H9 (cell line): Measurements from ENCODE around the gene PRKCA. TPM values are rescaled to one million over a fixed set of nuclear protein-coding genes. Genes with fewer than 3 reads are reported as not detected.

Experiments
- DNase-seq: peaks from one replicate; pipeline ENCODE4 v3.0.0-alpha.2; 2017
- H2AFZ ChIP-seq: one replicate; pipeline ENCODE4 v1.6.1; 2013; ENCODE audit warnings: mild to moderate bottlenecking, low read length, control low read depth, moderate library complexity
- H2AK5ac ChIP-seq: 2 replicates; pipeline ENCODE4 v1.6.1; 2013; ENCODE audit warnings: low read length, control low read depth, mixed read lengths; ENCODE audit not compliant: insufficient read length
- H2BK120ac ChIP-seq: one replicate; pipeline ENCODE4 v1.6.1; 2013; ENCODE audit warnings: low read depth, mild to moderate bottlenecking, low read length, control low read depth, inconsistent platforms; ENCODE audit not compliant: poor library complexity, severe bottlenecking
- H2BK12ac ChIP-seq: 2 replicates; pipeline ENCODE4 v1.6.1; 2013; ENCODE audit warnings: low read length, control low read depth, mixed read lengths, low read depth; ENCODE audit not compliant: insufficient read length
- H2BK15ac ChIP-seq: 2 replicates; pipeline ENCODE4 v1.6.1; 2013; ENCODE audit warnings: low read depth, low read length, control low read depth
- H2BK20ac ChIP-seq: one replicate; pipeline ENCODE4 v1.6.1; 2013; ENCODE audit warnings: low read depth, mild to moderate bottlenecking, low read length, control low read depth, inconsistent platforms; ENCODE audit not compliant: poor library complexity, severe bottlenecking
- H2BK5ac ChIP-seq: 2 replicates; pipeline ENCODE4 v1.6.1; 2013; ENCODE audit warnings: low read length, control low read depth, mixed read lengths; ENCODE audit not compliant: insufficient read length
- H3K14ac ChIP-seq: 2 replicates; pipeline ENCODE4 v1.6.1; 2013; ENCODE audit warnings: low read length, control low read depth; ENCODE audit not compliant: insufficient read depth
- H3K18ac ChIP-seq: 2 replicates; pipeline ENCODE4 v1.6.1; 2013; ENCODE audit warnings: low read depth, mild to moderate bottlenecking, mixed read lengths, low read length, control low read depth; ENCODE audit not compliant: insufficient read length
- H3K23ac ChIP-seq: 2 replicates; pipeline ENCODE4 v1.6.1; 2013; ENCODE audit warnings: low read length, control low read depth, mixed read lengths, low read depth; ENCODE audit not compliant: insufficient read length
- H3K23me2 ChIP-seq: 2 replicates; pipeline ENCODE4 v1.6.1; 2013; ENCODE audit warnings: low read depth, mild to moderate bottlenecking, mixed read lengths, low read length, control low read depth; ENCODE audit not compliant: insufficient read length, poor library complexity, severe bottlenecking
- H3K27ac ChIP-seq: 2 replicates; pipeline ENCODE4 v1.5.1; 2013; ENCODE audit warnings: low read length, control low read depth, mixed read lengths, low read depth; ENCODE audit not compliant: insufficient read length
- H3K27me3 ChIP-seq: 2 replicates; pipeline ENCODE4 v1.6.1; 2013; ENCODE audit warnings: low read length, control low read depth, inconsistent platforms; ENCODE audit not compliant: insufficient read depth
- H3K4ac ChIP-seq: 2 replicates; pipeline ENCODE4 v1.6.1; 2013; ENCODE audit warnings: low read depth, mild to moderate bottlenecking, control low read depth, inconsistent platforms, low read length, moderate library complexity
- H3K4me1 ChIP-seq: 2 replicates; pipeline ENCODE4 v1.6.1; 2013; ENCODE audit warnings: low read length, control low read depth, inconsistent platforms; ENCODE audit not compliant: insufficient read depth
- H3K4me2 ChIP-seq: 2 replicates; pipeline ENCODE4 v1.6.1; 2013; ENCODE audit warnings: low read length, control low read depth, mixed read lengths; ENCODE audit not compliant: insufficient read length, insufficient read depth
- H3K56ac ChIP-seq: 2 replicates; pipeline ENCODE4 v1.6.1; 2013; ENCODE audit warnings: low read depth, mild to moderate bottlenecking, mixed read lengths, low read length, control low read depth; ENCODE audit not compliant: insufficient read length
- H3K79me1 ChIP-seq: 2 replicates; pipeline ENCODE4 v1.6.1; 2013; ENCODE audit warnings: low read depth, mild to moderate bottlenecking, moderate library complexity, low read length, control low read depth, inconsistent platforms; ENCODE audit not compliant: insufficient read depth, poor library complexity, severe bottlenecking
- H3K79me2 ChIP-seq: 2 replicates; pipeline ENCODE4 v1.6.1; 2013; ENCODE audit warnings: low read length, control low read depth, inconsistent platforms; ENCODE audit not compliant: insufficient read depth
- H3K9ac ChIP-seq: 2 replicates; pipeline ENCODE4 v1.6.1; 2013; ENCODE audit warnings: low read length, control low read depth, mixed read lengths; ENCODE audit not compliant: insufficient read length; ENCODE audit errors: extremely low read depth
- H3K9me3 ChIP-seq: one replicate; pipeline ENCODE4 v1.6.1; 2013; ENCODE audit warnings: low read depth, low read length, inconsistent platforms; ENCODE audit not compliant: control insufficient read depth
- H3T11ph ChIP-seq: one replicate; pipeline ENCODE4 v1.6.1; 2013; ENCODE audit warnings: mild to moderate bottlenecking, low read length, control low read depth, inconsistent platforms
- H4K20me1 ChIP-seq: one replicate; pipeline ENCODE4 v1.6.1; 2013; ENCODE audit not compliant: control insufficient read depth, insufficient read length, insufficient read depth
- H4K5ac ChIP-seq: 2 replicates; pipeline ENCODE4 v1.6.1; 2013; ENCODE audit warnings: low read depth, mild to moderate bottlenecking, mixed read lengths, low read length, control low read depth; ENCODE audit not compliant: insufficient read length
- H4K8ac ChIP-seq: replicated peaks from 2 replicates; pipeline ENCODE4 v1.6.1; 2013; ENCODE audit warnings: low read length, control low read depth, mixed read lengths, low read depth; ENCODE audit not compliant: insufficient read length
- H4K91ac ChIP-seq: 2 replicates; pipeline ENCODE4 v1.6.1; 2013; ENCODE audit warnings: low read depth, mild to moderate bottlenecking, moderate library complexity, mixed read lengths, low read length, control low read depth; ENCODE audit not compliant: insufficient read length
- H3K27ac Mint-ChIP-seq, 3 experiments: 2 replicates in 2 of 3; 3 replicates in 1 of 3; pipeline ENCODE4 v1.8.0; 2020 to 2021; ENCODE audit warnings: mixed read lengths in 3 of 3, mild to moderate bottlenecking in 1 of 3, moderate library complexity in 1 of 3
- H3K27me3 Mint-ChIP-seq: 2 replicates; pipeline ENCODE4 v1.8.0; 2021; ENCODE audit warnings: low read depth, mild to moderate bottlenecking, moderate library complexity, mixed read lengths
- H3K36me3 Mint-ChIP-seq, 3 experiments: 2 replicates in 2 of 3; 3 replicates in 1 of 3; pipeline ENCODE4 v1.8.0; 2020 to 2021; ENCODE audit warnings: low read depth in 3 of 3, mixed read lengths in 3 of 3; ENCODE audit not compliant: insufficient read depth in 1 of 3
- H3K4me1 Mint-ChIP-seq, 2 experiments: 2 replicates each; pipeline ENCODE4 v1.8.0; 2020; ENCODE audit warnings: mixed read lengths in 2 of 2
- H3K4me3 Mint-ChIP-seq, 2 experiments: 2 replicates in 1 of 2; 3 replicates in 1 of 2; pipeline ENCODE4 v1.8.0; 2020 to 2021; ENCODE audit warnings: mild to moderate bottlenecking in 2 of 2, mixed read lengths in 2 of 2, moderate library complexity in 1 of 2
- H3K9me3 Mint-ChIP-seq, 2 experiments: 2 replicates in 1 of 2; 3 replicates in 1 of 2; pipeline ENCODE4 v1.8.0; 2020; ENCODE audit warnings: mild to moderate bottlenecking in 2 of 2, mixed read lengths in 2 of 2, moderate library complexity in 1 of 2
- CTCF ChIP-seq: fragments of 200-600 bp; sonication (generic); conservative IDR thresholded peaks from 3 replicates; pipeline ENCODE4 v1.8.0; 2021; ENCODE audit warnings: antibody characterized with exemption, mild to moderate bottlenecking
- WGBS: extraction: QIAGEN DNeasy Blood & Tissue Kit; methylation state at CpG from one replicate; pipeline ENCODE4 v1.1.7; 2013; ENCODE audit warnings: missing lambda C conversion rate, low lambda C conversion rate, mixed read lengths; ENCODE audit not compliant: insufficient read length; ENCODE audit errors: extremely low coverage; 5-methylcytosine and 5-hydroxymethylcytosine counted together
- total RNA-seq: library from RNA; stranded (reverse); gene quantifications from 2 replicates; pipeline ENCODE4 v1.2.1, GENCODE V29; 2021

PRKCA gene
- total RNA-seq, 1 experiment from 2014 or later: 10.5 TPM

- Histone ChIP-seq H3K23me2 (no peaks in the 10 kb centered on the region), H3K18ac (no peak overlapping the region), H3K9ac (no peak overlapping the region), H3K27me3 (no peaks in the 10 kb centered on the region), H3T11ph (no peak overlapping the region), H4K20me1 (no peaks in the 10 kb centered on the region), H2BK5ac (no peak overlapping the region), H3K4me2 (no peak overlapping the region), H3K27ac (no peak overlapping the region), H2BK12ac (no peak overlapping the region), H3K79me1 (no peaks in the 10 kb centered on the region), H2AK5ac (no peak overlapping the region), H3K23ac (no peak overlapping the region), H2AFZ (no peak overlapping the region), H2BK20ac (no peak overlapping the region), H2BK15ac (no peak overlapping the region), H3K4ac (no peak overlapping the region), H3K79me2 (no peaks in the 10 kb centered on the region), H4K91ac (no peak overlapping the region), H2BK120ac (no peak overlapping the region), H3K14ac (no peak overlapping the region), H3K56ac (no peak overlapping the region), H4K5ac (no peak overlapping the region), H3K9me3 (no peaks in the 10 kb centered on the region), H4K8ac (no peak overlapping the region), H3K4me1 (no peaks in the 10 kb centered on the region)
- Mint-ChIP-seq H3K27me3 (no peaks in the 10 kb centered on the region), H3K4me1 (peaks cover 20 to 22% of the 10 kb centered on the region in 2 experiments), H3K36me3 (peaks cover 0 to 1% (median 0%) of the 10 kb centered on the region in 3 experiments; a peak in 1 of 7 replicates), H3K4me3 (no peak overlapping the region), H3K27ac (no peak overlapping the region), H3K9me3 (no peaks in the 10 kb centered on the region)
- TF ChIP-seq CTCF: no peak
- DNase-seq: no peak
- no CpG with 5 or more reads among the region's 13 CpGs for WGBS
These were observed 359.2 kb downstream of the PRKCA start for GRCh38 chr17:66661411-66662256.
